Upper lobe of left lung (tissue), 4 donors: ENCODE results near the gene GALM.

Experiments
- CTCF ChIP-seq, 6 experiments: fragments of 450-650 bp in 4 of 6; fragments of 200-600 bp in 2 of 6; sonication (generic) in 2 of 6; IDR thresholded peaks; one replicate each; pipeline ENCODE4 v1.5.1; 2016 to 2019; ENCODE audit warnings: antibody characterized with exemption in 6 of 6
- EP300 ChIP-seq, 4 donors: sonication (generic); formaldehyde crosslinking; IDR thresholded peaks; one replicate each; pipeline ENCODE4 v1.5.1; 2017; ENCODE audit warnings: antibody characterized with exemption in 4 of 4, control low read depth in 2 of 4
- POLR2A ChIP-seq, 4 donors: fragments of 450-650 bp; IDR thresholded peaks; one replicate each; pipeline ENCODE4 v1.5.1; 2016 to 2017; ENCODE audit warnings: antibody characterized with exemption in 4 of 4, mild to moderate bottlenecking in 2 of 4

DNA sequence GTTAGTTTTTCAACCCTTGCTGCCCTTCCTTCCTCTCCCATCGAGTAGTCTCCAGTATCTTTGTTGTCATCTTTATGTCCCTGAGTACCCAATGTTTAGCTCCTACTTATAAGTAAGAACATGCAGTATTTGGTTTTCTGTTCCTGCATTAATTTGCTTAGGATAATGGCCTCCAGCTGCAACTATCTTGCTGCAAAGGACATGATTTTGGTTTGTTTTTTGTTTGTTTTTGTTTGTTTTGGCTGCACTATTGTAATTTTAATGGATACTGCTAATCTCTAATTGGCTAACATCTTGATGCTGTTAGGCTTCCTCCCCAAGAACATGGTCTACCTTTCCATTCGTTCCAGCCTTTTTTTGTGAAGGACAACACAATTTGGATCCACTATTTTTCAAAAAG is 32.0 kb upstream of the GALM start:
- TF ChIP-seq CTCF (IDR thresholded peaks at IDR 0.05) (no peak), POLR2A (IDR thresholded peaks at IDR 0.05) (no peak), EP300 (IDR thresholded peaks at IDR 0.05) (no peak)
